NOMO-1 treated with DMSO at 0.1 percent for 48 hours (cell line): Measurements from ENCODE around the gene PHF12.

Source experiments
- DNase-seq: peaks from one replicate; lab custom pipeline; 2025; ENCODE audit not compliant: unreplicated experiment; lab: John Stamatoyannopoulos, UW

The PHF12 gene

DNA sequence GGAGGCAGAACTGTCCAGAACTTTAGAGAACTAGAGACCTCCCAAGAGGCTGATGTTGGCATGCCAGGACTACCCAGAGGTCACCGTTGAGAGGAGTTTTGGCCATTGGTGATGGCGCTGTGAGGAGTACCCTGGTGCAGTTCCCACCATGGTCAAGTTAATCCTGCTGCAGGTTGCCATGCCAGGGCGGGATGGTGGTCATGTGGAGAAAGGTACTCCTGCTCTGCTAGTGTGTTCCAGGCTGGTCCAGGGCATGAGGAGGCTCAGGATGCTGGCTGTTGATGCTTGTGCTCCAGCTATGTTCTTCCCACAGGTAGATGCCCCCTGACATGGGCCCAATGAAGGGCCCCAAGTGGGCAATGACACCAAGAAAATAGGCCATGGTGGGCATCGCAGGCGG lies 4.1 kb upstream of the PHF12 start:
- DNase-seq = no peak

DNA sequence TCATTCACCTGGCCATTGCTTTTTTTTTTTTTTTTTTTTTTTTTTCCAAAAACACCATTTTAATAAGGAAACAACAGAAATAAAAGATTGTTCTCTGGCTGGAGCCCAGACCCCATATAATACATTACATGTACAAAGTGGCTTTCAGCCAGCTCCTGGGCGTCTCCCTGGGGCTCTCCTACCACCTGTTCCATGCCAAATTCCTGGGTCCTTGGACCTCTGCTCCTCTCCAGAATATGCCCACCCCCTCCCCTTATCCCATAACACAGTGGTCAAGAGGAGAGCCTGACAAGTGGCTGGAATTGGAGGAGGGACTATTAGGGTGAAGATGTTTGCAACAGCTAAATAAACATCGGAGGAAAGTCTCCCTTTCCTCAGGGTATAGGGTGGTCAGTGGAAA lies 3.6 kb upstream of the PHF12 start:
- no peak for DNase-seq

DNA sequence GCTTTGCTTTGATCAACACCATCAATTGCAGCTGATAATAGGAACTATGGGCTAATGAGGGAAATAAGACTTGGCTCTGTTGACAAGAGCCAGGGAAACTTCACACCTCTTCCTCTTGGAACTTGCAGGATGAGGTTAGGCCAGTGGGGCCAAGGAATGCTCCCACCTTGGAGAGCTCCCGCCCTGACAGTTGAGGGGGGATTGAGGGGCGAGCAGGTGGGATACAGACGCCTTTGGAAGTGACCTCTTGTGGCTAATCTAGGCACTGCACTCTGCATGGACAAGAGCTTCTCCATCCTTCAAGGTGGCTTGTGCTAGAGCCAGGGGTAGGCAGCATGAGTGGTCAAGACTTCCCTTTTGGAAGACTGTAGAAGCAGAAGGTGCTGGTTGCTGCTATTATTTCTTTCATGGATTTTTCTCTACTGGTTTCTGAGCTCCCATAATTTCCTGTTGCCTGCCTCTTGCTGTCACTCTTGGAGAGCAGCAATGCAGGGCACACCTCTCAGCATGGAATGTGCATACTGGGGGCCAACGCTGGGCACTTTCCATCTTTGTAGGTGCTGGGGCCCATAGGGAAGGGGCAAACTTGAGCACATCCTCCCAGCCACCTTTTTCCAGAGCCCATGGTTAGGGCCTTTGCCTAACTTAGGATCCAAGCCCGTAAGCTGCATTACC lies 2.3 kb upstream of the PHF12 start:
- DNase-seq = peak; percentile 14

DNA sequence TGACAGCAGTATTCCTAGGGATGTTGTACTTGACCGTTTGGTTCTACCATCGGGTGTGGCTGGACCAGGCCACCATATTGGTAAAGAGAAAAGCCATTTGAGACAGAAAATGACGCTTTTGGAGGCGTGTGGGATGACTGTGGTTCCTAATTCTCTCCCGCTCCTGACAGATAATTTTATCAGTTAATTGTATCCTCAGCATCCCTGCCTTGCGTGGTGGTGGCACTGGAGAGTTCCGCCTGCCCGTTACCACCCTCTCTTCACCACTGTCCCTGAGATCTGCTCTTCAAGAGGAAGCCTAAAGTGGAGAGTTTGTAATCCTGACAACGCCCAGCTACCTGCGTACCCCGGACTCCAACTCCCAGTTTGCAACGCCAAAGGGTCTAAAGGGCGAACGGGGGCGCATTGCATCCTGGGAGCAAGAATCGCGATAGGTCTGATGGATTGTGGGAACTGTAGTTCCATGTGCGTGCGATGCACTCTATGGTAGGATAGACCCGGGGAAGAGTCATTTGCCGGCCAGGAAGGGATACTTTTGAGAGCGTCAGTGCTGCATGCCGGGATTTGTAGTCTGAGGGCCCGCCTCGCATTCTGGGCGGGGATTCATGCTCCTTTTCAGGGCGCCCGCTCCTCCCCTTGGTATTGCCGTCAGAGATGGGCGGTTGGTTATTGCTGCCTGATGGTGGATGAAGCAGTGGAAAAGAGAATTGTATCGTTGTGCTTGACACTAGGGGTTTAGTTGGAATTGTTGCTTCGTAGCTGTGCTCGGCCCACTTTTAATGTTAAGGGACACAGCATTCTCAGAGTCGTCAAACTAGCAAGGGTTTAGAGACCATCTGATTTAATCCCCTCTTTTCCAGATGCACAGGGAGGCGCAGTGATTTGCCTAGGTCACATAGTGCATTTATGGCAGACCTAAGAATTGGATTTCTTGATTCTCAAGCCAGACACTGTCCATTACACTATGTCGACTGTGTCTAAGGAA lies 965 bp upstream of the PHF12 start:
- peak; percentile 100 for DNase-seq

DNA sequence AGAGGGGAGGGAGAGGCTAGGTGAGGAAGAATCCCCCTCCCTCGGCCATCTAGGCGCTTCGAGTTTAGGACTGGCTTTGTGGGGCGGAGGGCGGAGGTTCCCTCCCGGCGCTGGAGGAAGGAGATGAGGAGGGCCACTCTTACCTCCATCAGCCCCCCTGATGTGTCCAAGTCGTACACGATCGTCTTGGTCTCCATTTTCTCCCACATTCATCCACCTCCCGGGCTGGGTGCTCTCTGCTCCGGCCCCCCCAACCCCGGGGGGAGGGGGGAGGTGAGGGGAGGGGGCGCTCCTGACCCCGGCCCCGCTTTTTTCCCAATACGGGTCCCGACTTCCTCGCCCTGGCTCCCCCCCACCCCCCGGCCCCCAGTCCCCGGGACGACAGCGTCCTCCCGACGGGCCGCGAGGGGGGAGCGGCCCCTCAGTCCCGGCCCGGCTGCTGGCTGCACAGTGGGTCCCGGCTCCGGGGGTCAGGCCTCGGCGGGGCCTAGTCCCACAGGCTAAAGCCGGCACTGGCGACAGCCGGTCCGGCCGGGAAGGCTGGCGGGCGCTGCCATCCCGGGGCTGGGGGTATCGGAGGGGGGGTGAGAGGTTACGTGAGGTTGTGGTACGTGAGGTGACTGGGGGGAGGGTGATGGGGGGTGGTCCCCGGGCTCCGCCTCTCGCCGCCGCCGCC lies 428 bp downstream of the PHF12 start:
- DNase-seq = no peak

DNA sequence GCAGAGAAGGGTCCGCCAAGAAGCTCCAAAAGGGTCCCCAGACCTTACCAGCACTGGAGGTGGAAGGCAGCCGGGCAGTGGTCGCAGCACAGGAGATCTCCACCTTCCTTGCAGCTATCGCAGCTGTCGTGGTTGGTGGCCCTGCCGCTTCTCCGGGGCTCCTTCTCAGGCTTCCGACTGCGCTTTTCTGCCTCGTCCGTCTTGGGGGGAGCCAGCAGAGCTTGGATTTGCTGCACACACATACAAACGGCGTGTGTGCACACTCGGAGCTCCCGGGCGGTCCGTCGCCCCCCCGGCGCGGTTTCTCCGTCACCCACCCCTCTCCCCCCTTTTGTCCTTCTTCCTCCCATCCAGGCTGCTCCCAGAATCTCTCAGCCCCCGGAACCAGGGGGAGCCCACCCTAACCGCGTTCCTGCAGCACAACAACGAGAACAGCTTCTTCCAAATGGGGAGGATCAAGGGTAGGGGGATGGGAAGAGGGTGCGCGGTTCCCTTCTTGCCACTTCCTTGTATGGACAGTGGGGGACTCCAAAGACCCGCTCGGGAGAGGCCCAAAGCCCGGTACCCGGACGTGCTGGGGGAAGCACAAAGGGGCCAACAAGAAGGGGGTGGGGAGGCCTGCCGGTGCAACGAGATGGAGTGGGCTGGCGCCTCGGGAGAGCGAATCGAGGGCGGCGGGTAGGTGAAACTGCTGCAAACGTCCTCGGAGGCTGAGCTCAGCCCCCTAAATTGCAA lies 1.1 kb downstream of the PHF12 start:
- DNase-seq = peak; percentile 15

DNA sequence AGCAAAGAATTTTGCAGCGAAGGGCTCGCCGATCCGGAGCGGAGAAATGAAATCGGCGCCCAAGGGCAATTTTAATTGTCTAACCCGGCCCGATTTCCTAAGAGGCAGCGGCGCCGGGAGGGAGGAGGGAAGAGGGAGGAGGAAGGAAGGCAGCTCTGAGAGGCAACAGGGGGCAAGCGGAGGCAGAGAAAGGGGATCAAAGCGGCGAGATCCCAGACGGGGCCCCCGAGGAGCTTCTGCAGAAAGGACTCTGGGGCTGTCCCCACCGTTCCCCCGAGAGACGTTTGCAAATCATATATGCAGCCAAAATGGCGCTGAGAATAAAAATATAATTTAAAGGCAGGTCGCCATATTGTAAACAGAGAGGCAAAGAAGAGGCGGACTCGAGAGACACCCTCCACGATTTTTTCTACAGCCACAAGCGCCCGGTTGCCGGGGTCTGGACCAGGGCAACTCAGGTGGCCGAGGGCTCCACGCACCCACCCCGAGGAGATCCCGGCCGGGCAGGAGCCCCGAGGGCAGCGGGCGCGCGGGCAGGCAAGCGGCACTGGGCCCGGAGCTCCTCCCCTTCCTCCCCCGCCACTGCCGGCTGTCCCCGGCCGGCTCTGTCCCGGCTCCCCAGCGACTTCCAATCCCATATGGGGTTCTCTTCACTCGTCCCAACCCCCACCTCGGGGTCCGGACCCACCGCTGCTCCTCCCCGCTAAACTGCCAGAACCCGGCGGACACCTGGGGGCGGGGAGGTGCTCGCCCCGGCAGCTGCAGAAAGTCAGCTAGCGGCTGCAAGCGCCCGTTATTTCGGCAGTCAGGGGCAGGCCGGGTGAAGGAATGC lies 1.9 kb downstream of the PHF12 start:
- peak; percentile 60 for DNase-seq

DNA sequence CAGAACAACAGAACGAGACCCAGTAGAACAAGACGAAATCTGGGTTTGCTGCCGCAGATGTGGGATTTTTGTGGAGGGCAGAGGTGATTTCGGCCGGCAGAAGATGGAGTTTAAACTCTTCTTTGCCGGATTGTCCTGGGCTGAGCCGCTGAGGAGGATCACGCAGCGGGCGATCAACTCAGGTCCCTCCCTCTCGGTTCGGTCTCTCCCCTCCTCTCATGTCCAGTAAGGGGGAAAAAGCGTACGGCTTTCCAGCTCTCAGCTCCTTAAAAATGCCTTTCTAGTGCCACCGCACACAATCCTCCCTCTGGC lies 2.5 kb downstream of the PHF12 start:
- DNase-seq = no peak

DNA sequence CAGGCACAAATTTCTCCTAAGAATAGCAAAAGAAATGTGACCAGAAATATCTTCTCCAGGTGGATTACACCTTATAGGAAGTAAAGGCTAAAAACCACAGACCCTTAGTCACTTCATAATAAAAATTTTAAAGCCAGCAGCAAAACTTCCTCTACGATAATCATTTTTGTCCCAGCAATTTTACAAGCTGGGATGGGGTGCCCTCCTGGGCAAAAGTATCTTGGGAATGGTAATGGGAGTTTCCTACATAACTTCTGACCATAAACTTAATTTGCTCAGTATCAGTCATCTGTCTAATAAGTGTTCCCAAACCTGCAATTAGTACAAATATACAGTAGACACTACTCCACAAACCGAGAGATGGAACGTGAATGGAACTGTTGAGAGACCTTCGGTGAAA lies 3.0 kb downstream of the PHF12 start:
- DNase-seq = no peak

DNA sequence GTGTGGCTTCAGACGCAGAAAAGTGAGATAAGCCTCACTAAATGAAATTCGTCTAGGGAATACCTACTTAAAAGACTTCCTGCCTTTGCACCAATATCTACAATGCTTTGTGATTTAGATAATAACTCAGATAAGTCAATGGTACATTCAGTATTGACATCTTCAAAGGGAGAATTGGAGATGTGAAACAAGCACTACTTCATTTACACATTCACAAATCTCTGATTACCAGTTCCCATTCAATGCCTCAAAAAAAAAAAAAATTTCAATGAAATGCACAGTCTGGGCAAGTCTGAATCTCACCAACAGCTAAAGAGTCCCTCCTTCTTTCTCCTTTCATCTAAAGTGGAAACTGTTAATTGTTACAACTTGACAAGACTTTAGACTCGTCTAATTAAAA lies 3.7 kb downstream of the PHF12 start:
- no peak for DNase-seq

DNA sequence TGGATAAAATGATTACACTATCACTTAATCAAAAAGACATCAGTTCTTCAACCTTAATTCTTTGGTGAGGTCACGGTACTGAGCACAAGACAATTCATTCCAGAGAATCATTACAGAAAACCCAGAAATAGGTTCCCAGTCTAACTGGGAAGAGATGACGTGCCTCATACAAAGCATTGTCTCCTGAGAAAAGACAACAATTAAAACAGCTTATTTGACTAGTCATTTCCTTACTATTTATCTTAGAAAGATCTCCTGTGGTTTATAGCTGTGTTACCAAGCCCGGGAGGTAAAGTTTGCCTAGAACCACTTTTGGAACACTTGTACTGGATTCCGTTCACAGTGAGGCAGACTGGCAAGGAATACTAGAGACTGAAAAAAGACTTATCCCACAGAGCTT lies 5.1 kb downstream of the PHF12 start:
- no peak for DNase-seq

DNA sequence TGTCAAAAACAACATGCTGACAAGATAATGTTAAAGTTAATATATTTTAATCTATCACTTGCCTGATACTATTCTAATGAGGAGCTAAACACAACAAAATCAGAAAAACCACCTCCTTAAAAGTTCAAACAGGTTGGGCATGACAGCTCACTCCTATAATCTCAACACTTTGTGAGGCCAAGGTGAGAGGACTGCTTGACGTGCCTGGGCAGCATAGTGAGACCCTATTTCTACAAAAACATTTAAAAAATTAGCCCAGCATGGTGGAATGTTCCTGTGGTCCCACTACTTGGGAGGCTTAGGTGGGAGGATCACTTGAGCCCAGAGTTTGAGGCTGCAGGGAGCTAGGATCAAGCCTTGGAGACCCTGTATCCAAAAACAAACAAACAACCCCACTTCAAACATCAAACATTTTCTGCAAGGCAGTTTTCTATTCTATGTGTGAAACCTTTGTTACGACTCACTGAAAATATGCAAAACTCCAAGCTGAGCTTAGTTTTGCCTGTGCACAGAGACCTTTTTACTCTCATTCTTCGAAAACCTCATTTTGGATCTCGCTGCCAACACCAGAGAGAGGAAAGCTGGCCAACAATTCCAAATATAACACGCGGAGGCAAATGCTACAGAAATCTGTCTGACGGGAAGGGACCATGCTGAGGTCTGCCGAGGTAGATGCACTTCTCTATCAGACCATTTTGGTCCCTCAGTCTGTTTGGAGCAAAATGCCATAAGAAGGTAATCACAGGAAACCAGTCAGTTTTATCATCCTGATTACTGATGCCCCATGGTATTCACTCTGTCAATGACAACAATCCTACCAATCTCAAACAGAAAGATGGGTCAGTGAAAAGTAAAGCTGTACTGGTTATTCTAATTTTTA lies 6.2 kb downstream of the PHF12 start:
- no peak for DNase-seq

DNA sequence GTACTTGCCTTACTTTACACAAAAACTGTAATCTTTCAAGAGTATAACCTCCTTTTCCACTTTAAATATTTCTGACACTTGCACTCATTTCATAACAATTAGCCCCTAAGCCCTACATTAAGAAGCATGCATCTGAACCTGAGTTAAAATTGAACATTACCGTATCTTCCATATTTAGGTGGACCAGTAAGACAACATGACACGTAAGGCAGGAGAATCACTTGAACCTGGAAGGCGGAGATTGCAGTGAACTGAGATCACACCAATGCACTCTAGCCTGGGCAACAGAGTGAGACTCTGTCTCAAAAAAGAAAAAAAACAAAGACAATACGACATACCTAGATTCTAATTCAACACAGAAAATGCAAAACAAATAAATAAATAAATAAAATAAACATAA lies 7.0 kb downstream of the PHF12 start:
- DNase-seq = no peak

DNA sequence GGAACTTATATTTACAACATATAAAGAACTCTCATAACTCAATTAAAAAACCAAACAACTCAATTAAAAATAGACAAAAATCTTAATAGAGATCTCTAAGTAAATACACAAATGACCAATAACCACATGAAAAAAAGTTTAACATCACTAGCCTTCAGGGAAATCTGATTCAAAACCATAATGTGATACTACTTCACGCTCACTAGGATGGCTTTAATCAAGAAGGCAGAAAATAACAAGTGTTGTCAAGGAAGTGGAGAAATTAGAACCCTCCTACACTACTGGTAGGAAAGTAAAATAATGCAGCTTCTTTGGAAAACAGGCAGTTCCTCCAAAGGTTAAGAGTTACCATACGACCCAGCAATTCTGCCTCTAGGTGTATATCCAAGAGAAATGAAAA lies 8.4 kb downstream of the PHF12 start:
- no peak for DNase-seq

DNA sequence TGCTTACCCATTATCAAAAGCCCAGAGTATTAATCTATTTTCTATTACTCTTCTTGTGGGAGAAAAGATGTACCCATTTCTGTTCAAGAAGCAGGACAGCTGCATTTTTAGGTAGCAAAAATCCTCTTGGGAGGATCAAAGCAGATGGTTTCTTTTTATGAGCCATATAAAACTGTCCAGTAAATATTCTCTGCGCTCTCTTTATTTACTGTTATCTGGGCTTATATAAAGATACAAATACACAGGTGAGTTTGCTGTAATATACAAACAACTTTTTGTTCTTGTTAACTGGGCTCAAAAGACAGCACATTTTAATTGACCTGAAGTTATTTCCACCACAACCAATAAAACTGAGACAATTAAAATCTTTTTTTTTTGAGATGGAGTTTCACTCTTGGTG lies 10.1 kb downstream of the PHF12 start:
- DNase-seq = no peak

DNA sequence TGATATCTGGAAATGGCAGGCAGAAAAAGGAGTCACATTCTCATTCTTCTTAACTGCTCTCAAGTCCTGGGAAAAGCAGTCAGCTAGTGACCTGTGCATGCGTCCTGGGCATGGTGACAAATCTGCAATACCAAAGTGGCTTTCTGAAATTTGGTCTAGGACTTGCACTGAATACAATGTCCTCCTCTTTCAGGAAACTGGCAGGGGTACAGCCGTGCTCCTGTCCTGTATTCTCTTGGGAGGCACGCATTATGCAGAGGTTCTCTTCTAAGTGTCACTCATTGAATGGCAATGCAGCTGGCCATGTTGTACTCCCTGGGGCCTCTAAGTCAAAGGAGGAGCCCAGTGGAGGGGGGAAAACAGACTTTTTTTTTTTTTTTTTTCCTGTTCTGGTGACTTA lies 10.6 kb downstream of the PHF12 start:
- DNase-seq = no peak

DNA sequence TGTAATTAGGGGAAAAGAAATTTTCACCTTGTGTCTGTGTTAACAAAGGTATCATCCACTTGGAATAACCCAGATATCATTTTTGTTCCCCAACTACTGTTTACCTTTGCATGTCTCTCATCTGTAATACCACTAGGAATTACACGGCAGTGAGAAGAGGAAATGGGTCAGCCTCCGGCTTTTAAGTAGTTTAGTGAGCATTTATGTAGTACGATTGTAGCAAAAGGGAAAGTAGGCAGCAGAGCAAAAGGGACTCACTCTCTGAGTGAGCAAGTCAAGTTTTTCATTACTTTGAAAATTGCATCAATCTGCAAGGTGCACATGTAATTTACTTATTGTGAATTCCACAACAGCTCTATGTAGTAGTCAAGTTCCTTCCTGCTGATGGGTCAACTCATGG lies 11.2 kb downstream of the PHF12 start:
- no peak for DNase-seq

DNA sequence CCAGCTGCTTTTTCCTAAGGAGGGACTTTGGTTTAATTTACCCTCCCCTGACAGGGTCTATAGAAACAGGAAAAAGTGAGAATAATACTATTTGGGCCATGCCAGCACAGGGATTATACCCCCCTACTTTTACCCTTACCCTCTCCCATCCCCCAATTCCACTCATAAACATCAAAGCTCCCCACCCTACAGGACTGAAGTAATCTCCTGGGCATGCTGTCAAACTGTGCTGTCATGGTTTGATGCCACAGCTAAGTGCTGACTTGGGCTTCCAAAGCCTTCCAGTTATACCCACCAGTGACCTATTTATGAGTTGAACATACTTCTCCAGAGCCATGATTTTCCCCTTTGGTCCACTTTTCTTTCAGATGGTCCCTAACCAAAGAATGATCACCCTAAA lies 12.8 kb downstream of the PHF12 start:
- no peak for DNase-seq

DNA sequence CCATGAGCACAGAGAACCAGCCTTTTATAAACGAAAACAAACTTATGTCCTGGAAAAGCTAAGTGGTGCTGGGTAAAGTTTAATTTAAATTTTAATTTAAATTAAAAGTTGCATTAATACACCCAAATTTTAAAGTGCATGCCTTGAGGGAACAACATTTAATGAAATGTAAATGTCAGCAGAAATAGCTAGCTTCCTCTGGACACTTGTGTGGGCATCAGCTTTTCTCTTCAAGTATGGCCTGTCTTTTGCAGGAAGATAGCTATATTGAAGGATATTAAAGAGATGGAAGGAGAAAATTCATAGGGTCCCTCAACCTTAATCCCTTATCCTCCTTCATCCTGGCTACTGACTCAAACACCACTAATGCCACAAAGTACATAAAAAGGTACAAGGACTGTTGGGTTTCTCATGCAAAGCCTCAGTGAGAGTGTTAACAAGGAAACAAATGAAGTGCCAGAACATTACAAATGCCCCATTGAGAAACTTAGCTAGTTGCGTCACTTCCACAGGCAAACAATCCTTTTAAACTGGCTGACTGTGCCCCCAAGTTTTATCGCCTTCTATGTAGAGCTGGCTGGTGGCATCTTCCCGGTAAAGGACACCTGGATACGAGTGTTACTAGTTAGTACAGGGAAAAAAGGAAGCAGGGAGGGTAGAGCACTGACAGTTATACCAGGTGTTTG lies 14.1 kb downstream of the PHF12 start:
- peak; percentile 65 for DNase-seq
